Superior temporal gyrus (tissue), 1 donor: Measurements from ENCODE around the gene PMS2.
"Not testable (repeated sequence)": the region's sequence is repeated elsewhere in the genome, so short reads cannot be mapped to it uniquely, and the experiment has no call there.

Experiments used
- DNase-seq: peaks from one replicate; pipeline ENCODE4 v3.0.0-alpha.2; 2016; ENCODE audit errors: extremely low spot score

PMS2 gene

DNA sequence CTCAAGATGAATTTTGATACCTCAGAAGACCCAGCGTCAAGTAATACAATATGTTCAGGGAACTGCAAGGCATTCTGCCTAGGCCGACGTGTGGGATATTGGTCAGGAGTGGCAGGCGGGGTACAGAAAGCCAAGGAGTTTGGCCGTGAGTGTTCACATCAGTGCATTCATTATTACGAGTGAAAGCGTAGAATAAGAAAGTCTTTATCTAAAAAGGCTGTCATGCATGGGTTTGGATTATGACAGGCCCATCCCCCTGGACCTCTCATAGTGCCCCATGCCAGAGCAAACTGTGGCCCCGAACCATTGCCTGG, 7.8 kb upstream of the PMS2 start:
- DNase-seq = no peak

DNA sequence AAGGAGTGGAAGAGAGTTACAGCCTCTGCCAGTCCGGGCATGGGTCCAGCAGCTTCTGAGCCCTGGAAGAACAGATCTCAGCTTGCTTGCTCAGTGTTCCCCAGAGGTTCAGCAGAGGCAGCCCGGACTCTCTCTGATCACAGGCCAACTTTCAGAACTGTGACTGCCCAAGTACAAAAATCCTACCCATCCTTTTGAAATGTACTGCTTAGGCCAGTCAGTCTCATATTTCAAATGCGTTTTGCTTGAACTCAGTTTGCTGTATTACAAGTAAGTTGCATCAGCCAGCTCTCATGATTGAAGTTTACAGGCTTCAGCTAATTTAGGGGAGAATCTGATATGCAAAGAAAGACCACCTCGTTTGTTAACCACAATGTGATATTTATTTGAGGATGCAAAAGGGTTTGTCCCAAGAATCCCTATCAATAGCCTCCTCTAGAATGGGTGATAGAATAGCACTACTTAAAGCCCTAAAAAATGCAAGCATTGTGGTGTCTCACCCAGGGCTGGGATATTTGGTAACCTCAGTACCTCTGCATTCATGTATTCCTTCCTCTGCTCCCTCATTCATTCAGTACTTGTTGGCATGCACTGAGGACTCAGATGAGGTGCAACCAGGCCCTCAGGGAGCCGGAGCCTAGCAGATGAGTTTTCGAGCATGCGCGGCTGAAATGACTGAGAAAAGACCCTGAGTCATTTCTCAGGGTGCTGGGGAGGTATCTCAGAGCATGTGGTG, 7.2 kb upstream of the PMS2 start:
- DNase-seq = no peak

DNA sequence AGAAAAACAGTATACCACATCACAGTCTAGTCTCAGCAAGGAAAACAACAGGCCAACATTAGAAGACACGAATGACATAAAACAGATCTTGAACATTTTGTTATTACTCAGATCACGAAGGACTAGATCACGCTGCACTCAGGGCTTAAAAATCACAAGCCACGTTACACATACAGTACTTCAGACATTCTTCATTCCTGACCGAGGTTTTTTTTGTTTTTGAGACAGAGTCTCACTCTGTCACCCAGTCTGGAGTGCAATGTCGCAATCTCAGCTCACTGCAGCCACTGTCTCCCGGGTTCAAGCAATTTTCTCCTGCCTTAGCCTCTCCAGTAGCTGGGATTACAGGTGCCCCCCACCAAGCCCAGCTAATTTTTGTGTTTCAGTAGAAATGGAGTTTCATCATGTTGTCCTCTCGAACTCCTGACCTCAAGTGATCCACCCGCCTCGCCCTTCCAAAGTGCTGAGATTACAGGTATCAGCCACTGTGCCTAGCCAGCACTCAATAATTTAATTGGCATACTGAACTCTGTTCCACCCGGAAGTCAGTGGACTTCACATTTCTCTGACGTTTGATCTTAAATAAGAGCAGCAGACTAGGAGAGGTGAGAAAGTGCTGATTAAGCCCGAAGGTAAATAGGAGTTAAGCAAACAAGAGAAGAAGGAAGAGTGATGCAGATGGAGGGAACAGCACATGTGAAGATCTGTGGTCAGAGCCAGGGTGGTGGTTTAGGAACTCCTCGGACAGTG, 3.7 kb upstream of the PMS2 start:
- DNase-seq = no peak

DNA sequence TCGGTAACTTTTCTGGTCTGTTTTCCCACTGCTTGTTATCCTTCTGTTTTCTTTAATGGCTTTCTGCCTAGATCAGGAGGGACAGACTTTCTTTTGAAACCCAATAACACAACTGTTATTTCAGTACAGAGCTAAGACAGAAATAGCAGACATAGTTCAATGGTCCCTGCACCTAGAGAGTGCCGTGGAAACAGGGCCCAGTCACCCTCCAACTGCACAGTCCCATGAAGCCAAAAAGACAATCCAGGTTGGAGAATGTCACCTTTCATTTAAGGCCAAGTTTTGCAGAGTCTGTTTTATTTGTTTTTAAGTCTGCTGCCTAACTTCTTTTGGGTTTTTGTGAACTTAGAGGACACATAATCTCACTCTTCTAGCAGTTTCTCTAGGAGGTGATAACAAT, 2.7 kb upstream of the PMS2 start:
- no peak for DNase-seq

DNA sequence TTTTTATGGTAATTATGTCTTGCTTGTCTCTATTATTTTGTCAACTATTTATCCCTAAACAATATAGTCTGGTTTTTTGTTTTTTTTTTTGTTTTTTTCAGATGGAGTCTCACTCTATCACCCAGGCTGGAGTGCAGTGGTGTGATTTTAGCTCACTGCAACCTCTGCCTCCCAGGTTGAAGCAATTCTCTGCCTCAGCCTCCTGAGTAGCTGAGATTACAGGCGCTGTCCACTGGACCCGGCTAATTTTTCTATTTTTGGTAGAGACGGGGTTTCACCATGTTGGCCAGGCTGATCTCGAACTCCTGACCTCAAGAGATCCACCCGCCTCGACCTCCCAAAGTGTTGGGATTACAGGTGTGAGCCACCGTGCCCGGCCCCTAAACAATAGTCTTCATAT, 1.5 kb upstream of the PMS2 start:
- not testable (repeated sequence) for DNase-seq

DNA sequence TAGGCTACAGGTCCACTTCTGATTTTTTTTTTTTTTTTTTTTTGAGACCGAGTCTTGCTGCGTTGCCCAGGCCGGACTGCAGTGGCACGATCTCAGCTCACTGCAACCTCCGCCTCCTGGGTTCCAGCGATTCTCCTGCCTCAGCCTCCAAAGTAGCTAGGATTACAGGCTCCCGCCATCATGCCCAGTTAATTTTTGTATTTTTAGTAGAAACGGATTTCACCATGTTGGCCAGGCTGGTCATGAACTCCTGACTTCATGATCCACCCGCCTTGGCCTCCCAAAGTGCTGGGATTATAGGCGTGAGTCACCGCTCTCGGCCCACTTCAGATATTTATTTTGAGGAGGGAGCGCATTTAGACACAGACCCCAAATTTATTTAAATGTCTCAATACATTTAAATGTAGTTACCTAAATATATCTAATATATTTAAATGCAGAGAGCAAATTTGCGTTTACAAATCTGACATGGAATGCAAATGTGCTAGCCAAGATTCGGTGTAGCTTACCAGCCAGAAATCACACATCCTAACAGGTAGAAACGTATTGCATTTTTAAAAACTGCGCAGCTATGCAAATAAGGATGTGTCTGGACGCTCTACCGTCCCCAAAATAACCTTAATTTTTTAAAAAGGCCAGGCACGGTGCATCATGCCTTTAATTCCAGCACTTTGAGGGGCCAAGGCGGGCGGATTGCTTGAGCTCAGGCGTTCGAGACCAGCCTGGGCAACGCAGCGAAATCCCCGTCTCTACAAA, 836 bp downstream of the PMS2 start:
- DNase-seq = not testable (repeated sequence)

DNA sequence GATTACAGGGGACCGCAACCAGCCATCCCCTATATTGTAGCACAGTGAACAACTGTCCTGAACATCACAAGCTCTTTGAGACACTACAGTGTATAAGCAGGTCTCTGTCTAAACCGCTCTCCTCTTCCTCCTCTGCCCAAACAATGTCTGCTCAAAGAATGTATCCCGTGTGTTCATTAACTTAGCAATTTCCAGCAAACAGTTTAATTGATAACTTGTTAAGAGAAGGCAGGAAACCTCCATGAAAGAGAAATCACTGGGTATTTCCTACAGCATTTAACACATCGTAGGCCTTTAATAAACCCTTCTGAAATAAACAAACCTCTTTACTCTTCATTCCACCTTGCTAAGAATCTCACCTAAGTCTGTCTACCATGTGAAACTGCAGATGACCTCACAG, 1.5 kb downstream of the PMS2 start:
- DNase-seq = no peak

DNA sequence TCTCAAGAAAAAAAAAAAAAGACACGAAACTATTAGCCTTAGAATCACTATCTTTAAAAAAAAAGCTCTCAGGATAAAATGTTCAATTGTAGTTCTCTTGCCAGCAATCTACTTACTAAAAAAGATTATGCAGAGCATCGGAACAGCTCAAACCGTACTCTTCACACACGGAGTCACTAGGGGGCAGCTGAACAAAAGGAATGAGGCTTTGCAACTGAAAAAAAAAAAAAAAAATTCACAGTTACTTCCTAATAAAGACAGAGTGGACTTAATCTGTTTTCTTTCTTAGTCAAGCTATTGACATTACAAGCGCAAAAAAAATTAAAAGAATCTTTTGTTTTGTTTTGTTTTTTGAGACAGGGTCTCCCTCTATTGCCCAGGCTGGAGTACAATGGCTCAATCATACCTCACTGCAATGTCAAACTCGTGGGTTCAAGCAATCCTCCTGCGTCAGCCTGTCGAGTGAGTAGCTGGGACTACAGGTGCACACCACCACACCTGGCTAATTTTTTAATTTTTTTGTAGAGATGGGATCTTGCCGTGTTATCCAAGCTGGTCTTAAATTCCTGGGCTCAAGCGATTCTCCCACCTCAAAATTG, 11.5 kb downstream of the PMS2 start:
- peak; percentile 83 for DNase-seq

DNA sequence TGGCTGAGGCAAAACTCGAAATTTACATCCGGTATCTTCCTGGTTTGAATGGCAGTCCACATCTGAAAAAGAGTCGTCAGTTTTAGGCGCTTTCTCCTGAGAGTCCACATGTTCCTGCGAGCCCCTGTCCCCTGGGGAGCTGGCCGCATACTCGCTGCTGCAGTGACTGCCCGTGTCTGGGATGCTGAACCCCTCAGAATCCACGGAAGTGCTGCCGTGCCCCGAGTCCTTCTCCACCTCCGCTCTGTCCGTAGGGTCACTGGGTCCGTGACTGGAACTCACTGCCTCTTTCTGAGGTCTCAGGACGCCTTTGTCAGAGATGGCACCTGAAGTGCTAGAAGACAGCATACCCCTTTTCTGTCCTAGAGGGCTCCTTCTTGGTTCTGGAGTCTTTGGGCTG, 21.8 kb downstream of the PMS2 start:
- DNase-seq = not testable (repeated sequence)

DNA sequence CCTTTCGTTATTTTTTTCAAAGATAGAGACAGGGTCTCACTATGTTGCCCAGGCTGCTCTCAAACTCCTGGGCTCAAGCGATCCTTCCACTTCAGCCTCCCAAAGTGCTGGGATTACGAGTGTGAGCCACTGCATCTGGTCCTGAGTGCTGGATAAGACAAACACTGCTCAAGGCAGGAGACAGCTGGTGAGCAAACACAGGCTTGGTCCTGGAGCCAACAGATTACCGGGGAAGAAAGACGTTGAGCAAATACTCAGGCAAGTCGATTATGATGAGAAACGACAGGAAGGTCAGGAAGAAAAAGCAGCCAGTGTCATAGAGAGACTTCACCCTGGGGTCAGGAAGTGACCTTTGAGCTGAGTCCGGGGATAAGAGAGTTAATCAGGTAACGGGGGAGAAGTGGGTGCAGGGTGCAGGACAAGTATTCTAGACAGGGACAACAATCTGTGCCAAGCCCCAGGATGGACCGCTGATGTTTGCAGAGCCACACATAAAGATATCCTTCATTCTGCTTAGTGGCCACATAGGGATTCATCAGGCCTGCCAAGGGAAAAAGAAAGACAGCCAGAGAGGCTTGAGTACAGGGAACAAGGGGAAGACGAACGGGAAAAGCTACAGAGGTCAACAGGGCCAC, 29.1 kb downstream of the PMS2 start:
- not testable (repeated sequence) for DNase-seq

DNA sequence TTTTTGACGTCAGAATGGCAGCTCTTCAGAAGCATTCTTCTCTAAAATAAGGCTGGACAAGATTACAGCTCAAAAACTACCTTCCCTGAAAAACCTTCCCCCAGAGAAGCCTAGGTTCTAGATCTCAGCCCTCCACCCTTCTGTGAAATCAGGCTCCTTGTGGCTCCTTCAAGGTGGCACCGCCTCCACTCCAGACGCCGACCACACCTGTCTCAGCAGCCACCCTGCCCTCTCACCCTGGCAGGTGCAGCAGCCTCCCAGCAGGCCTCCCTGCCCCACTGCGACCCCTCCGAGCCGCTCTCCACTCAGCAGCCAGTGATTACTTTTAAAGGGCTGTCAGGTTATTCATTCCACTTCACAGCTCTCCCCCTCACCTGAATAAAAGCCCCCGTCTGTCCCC, 35.3 kb downstream of the PMS2 start:
- DNase-seq = not testable (repeated sequence)

DNA sequence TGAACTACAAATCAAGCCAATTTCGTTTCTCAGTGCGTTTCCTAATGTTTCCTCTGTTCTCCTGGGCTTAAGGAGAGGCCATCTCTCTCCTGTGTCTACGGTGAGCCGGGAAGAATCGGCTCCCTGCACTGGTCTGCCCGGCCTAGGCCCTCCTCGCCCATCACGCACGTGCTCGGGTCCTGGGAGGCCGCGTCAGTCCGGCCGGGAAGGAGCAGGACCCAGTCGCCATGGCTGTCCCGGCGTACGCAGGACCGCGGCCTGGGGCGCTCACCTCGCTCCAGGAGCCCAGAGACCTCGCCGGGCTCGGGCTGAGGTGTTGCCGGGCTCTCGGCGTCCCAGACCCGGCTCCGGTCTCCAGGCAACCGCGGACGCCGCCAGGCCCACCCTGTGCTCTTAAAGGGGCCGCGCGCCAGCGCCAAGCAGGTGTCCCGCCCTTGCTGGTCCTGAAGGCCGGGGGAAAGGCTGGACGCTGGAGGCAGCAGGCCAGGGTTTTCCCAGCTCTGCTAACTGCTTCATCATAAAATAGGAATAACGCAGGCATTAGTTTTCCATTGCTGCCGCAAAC, 38.4 kb downstream of the PMS2 start, which contains the start of gene RSPH10B:
Gene RSPH10B, minus strand, starts transcription at position 343 of the 565 bp plus-strand sequence. CDS start 3,573 bp downstream, outside the sequence.
- DNase-seq = not testable (repeated sequence)

DNA sequence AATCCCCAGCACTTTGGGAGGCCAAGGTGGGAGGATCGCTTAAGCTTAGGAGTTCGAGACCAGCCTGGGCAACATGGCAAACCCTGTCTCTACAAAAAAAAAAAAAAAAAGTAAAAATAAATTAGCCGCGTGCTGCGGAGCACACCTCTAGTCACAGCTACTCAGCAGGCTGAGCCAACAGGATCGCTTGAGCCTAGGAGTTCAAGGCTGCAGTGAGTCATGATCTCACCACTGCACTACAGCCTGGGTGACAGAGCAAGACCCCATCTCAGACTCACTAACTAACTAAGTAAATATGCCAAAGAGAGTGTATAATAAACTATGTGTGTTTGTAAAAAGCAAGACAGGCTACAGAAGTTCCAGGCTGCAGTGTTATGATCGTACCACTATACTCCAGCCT, 45.0 kb downstream of the PMS2 start:
- not testable (repeated sequence) for DNase-seq

DNA sequence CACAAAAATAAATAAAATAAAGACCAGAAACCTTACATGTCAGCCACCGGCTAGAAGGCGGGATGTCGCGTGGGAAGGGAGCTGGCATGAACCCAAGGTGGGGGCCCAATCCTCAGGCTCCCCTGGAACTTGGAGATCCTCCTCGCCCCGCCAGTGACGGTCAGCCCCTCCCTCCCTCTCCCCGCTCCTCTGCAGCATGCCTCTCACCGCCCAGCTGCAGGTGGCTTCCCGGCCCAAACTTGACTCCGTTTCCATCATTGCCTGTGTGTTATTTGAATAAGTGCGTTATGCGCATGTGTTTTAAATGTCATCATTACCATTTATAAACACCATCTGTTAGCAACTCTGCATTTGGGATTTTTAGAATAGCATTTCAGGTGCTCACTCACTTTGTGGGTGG, 45.6 kb downstream of the PMS2 start:
- DNase-seq = not testable (repeated sequence)

DNA sequence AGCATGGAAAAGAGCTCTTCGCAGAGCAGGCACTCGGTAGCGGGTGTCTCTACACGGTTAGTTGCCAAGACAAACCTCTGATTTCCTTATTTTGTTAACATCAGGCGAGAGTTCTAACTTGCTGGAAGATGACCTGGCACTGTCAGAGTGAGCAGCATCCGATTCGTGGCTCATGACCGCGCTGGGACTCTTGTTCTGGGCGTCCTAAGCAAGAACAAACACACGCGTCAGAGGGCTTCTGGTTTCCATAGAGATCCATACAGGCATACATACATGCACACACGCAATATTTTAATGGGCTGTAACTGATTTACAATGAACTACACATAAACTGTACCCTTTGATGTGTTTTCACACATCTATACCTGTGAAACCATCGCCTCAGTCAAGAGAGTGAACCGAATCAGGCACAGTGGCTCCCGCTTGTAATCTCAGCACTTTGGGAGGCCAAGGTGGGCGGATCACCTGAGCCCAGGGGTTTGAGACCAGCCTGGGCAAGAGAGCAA, 73.9 kb downstream of the PMS2 start:
- DNase-seq = not testable (repeated sequence)

DNA sequence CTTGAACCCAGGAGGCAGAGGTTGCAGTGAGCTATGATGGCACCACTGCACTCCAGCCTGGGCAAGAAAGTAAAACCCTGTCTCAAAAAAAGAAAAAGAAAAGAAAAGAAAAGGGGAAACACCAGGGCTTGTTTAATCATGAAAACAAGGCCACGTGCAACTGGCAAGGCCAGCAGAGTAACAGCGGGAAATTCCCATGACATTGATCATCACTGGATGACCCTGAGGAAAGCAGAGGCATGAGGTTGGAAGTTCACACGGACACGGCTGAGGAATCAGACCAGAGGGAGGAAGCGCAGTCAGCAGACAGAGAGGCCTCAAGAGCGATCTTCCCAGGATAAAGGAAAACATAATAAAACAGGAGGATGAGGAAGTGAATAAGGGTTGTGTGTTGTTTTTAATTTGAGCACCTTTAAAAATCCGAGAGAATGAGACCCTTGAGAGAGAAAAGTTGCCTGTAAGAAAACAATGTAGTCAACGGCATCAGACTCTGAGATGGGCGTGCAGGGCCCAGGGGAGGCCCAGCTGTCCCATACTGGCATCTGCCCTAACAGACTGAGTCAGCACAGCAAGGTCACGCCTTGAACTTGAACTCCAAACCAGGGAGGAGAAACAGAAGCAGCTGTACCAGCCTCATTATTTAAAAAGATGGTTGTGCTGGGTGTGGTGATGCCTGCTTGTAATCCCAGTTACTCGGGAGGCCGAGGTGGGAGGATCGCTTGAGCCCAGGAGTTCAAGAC, 76.8 kb downstream of the PMS2 start:
- DNase-seq = not testable (repeated sequence)

DNA sequence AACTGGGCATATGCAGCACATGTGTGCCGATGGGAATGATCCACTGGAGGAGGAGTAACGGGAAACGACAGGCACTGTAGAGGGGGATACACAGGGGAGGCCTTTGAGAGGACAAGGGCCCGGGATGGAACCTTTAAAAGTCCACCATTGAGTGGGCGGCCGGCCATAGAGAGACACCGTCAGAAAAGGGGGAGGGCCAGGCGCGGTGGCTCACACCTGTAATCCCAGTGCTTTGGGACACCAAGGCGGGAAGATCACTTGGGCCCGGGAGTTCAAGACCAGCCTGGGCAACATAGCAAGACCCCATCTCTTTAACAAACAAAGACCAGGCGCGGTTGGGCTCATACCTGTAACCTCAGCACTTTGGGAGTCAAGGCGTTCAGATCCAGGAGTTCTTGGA, 77.6 kb downstream of the PMS2 start:
- not testable (repeated sequence) for DNase-seq

DNA sequence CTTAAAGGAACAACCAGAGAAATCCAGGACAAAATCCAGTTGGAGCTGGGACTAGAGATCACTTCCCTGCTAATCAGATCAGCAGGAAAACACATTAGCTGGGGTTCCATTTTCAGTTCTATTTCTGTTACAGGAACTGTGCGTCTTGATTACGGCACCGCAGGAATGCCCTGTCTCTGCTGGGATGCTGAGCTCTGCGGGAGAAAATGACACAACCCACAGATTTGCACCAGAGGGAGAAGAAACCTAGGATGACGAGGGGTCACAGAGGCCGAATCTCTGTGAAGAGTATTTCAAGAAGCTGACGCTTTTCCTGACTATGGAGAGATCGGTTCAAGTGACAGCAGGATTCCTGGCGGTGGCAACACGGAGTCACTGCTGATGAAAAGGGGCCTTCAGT, 78.6 kb downstream of the PMS2 start:
- not testable (repeated sequence) for DNase-seq

DNA sequence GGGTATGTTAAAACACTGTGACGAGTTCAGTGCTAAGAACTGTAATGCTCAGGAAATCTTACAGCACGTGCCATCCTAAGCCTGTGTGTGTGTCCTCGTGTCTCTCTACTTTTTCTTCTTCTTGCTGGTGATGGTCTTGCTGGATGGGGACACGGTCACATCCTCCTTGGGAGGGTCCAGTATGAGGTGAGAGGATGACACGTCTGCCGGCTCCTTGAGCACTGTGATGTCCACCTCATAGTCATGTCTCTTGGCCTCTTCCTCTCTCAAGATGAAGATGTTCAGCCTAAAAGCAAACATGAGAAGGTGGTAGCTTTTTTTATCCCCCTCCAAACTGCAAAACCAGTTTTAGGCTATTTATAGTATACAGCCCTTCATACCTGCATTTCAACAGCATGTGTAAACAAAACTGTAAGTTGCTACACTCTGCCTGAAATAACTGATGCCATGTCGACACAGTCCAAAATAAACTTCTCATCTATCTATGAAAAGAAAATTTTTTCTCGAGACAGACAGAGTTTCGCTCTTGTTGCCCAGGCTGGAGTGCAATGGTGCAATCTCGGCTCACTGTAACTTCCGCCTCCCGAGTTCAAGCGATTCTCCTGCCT, 82.5 kb downstream of the PMS2 start:
- not testable (repeated sequence) for DNase-seq

DNA sequence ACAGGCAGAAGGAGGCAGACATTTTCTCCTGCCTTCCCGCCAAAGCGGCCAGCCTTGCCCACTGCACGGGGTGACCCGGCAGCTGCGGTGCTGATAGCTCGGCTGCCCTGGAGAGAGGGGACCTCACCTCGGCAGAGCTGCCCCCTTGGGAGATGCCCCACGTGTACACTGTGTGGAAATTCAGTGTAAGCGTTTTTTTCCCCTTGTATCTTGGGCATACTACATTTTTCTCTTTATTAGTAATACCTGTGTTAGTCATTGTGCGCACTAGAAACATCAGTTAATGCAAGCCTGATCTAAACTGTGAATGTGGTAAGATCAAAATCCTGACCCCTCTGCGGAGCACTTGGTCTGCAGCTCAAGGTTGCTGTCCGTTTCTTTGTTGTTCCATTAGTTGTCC, 84.2 kb downstream of the PMS2 start:
- not testable (repeated sequence) for DNase-seq
